PC-9 (cell line): ENCODE results near the gene BPHL.
"Not testable (repeated sequence)": the region's sequence is repeated elsewhere in the genome, so short reads cannot be mapped to it uniquely, and the experiment has no call there.

Experiments used
- EZH2 ChIP-seq: fragments of 200-600 bp; sonication (generic); IDR thresholded peaks from 2 replicates; pipeline ENCODE4 v1.8.0; 2017; ENCODE audit warnings: antibody characterized with exemption, low read depth
- TF ChIP-seq, protein P1 (sequence below): fragments of 200-600 bp; sonication (generic); conservative IDR thresholded peaks from 2 replicates; pipeline ENCODE4 v1.6.1; 2017; ENCODE audit warnings: mixed run types, antibody characterized with exemption, mild to moderate bottlenecking, moderate library complexity

DNA sequence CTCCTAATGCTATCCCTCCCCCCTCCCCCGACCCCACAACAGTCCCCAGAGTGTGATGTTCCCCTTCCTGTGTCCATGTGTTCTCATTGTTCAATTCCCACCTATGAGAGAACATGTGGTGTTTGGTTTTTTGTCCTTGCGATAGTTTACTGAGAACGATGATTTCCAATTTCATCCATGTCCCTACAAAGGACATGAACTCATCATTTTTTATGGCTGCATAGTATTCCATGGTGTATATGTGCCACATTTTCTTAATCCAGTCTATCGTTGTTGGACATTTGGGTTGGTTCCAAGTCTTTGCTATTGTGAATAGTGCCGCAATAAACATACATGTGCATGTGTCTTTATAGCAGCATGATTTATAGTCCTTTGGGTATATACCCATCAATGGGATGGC, 79.2 kb downstream of the BPHL start:
- TF ChIP-seq EZH2, result not testable (repeated sequence)
- TF ChIP-seq, protein P1, sequence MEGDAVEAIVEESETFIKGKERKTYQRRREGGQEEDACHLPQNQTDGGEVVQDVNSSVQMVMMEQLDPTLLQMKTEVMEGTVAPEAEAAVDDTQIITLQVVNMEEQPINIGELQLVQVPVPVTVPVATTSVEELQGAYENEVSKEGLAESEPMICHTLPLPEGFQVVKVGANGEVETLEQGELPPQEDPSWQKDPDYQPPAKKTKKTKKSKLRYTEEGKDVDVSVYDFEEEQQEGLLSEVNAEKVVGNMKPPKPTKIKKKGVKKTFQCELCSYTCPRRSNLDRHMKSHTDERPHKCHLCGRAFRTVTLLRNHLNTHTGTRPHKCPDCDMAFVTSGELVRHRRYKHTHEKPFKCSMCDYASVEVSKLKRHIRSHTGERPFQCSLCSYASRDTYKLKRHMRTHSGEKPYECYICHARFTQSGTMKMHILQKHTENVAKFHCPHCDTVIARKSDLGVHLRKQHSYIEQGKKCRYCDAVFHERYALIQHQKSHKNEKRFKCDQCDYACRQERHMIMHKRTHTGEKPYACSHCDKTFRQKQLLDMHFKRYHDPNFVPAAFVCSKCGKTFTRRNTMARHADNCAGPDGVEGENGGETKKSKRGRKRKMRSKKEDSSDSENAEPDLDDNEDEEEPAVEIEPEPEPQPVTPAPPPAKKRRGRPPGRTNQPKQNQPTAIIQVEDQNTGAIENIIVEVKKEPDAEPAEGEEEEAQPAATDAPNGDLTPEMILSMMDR, result not testable (repeated sequence)
